ENCODE data around the gene DNAH10.

DNAH10 gene

GRCh38 chr12:123860377-123860776, 98.3 kb downstream of the DNAH10 start:
- Mint-ChIP-seq H3K27ac (no peak overlapping the region), H3K4me1 (no peaks in the 10 kb centered on the region), H3K27me3 (ENCODE audit: low read depth) (peaks cover 6% of the 10 kb centered on the region), H3K4me3 (no peak overlapping the region), H3K9me3 (no peaks in the 10 kb centered on the region), H3K36me3 (ENCODE audit: low read depth) (no peaks in the 10 kb centered on the region)
- TF ChIP-seq CTCF (IDR thresholded peaks at IDR 0.05; ENCODE audit: unreplicated experiment in 3 of 3), result no peak

GRCh38 chr12:123861392-123861791, 99.3 kb downstream of the DNAH10 start:
- Mint-ChIP-seq H3K27ac (no peak overlapping the region), H3K4me1 (no peaks in the 10 kb centered on the region), H3K27me3 (ENCODE audit: low read depth) (peaks cover 6% of the 10 kb centered on the region), H3K36me3 (ENCODE audit: low read depth) (no peaks in the 10 kb centered on the region), H3K4me3 (no peak overlapping the region), H3K9me3 (no peaks in the 10 kb centered on the region)
- no peak for TF ChIP-seq CTCF (IDR thresholded peaks at IDR 0.05; ENCODE audit: unreplicated experiment in 3 of 3)

GRCh38 chr12:123867141-123867540, 105.0 kb downstream of the DNAH10 start:
- no peak overlapping the region for H3K27ac Mint-ChIP-seq
- TF ChIP-seq CTCF (IDR thresholded peaks at IDR 0.05; ENCODE audit: unreplicated experiment in 3 of 3), result no peak
- H3K36me3 Mint-ChIP-seq (ENCODE audit: low read depth), result no peaks in the 10 kb centered on the region
- H3K4me3 Mint-ChIP-seq, result no peak overlapping the region
- no peaks in the 10 kb centered on the region for H3K9me3 Mint-ChIP-seq
- peaks cover 12% of the 10 kb centered on the region for H3K4me1 Mint-ChIP-seq
- H3K27me3 Mint-ChIP-seq (ENCODE audit: low read depth), result peaks cover 6% of the 10 kb centered on the region

- Mint-ChIP-seq H3K4me3 (no peak overlapping the region), H3K9me3 (no peaks in the 10 kb centered on the region), H3K36me3 (ENCODE audit: low read depth) (no peaks in the 10 kb centered on the region), H3K27ac (no peak overlapping the region), H3K4me1 (peaks cover 12% of the 10 kb centered on the region), H3K27me3 (ENCODE audit: low read depth) (peaks cover 10% of the 10 kb centered on the region)
- TF ChIP-seq CTCF (IDR thresholded peaks at IDR 0.05; ENCODE audit: unreplicated experiment in 3 of 3), result no peak
Measured at GRCh38 chr12:123868791-123869190, 106.7 kb downstream of the DNAH10 start.

GRCh38 chr12:123873793-123874192, 111.7 kb downstream of the DNAH10 start:
- H3K4me1 Mint-ChIP-seq, result peaks cover 12% of the 10 kb centered on the region
- TF ChIP-seq CTCF (IDR thresholded peaks at IDR 0.05; ENCODE audit: unreplicated experiment in 3 of 3), result no peak

GRCh38 chr12:123877968-123878367, 115.9 kb downstream of the DNAH10 start:
- Mint-ChIP-seq H3K4me3 (no peak overlapping the region), H3K27ac (no peak overlapping the region), H3K4me1 (no peaks in the 10 kb centered on the region), H3K27me3 (ENCODE audit: low read depth) (peaks cover 28% of the 10 kb centered on the region), H3K9me3 (no peaks in the 10 kb centered on the region), H3K36me3 (ENCODE audit: low read depth) (no peaks in the 10 kb centered on the region)
- TF ChIP-seq CTCF (IDR thresholded peaks at IDR 0.05; ENCODE audit: unreplicated experiment in 3 of 3), result no peak

More at GRCh38 chr12:123873793-123874192, 111.7 kb downstream of the DNAH10 start:
- Mint-ChIP-seq H3K36me3 (ENCODE audit: low read depth) (no peaks in the 10 kb centered on the region), H3K27ac (no peak overlapping the region), H3K9me3 (no peaks in the 10 kb centered on the region), H3K27me3 (ENCODE audit: low read depth) (peaks cover 23% of the 10 kb centered on the region), H3K4me3 (no peak overlapping the region)

Data from nephron (organoid).